Stimulated activated CD4-positive, alpha-beta T cell treated with anti-CD3 and anti-CD28 coated beads, Interleukin-15, amount 100 ng/mL, for 1 hour (primary cell): ENCODE measurements around the gene WFDC1.

Experiments
- DNase-seq, 2 donors: peaks; one replicate each; pipeline ENCODE4 v3.0.0-alpha.2; 2020; ENCODE audit warnings: low read depth in 1 of 2, low spot score in 1 of 2

Gene WFDC1

GRCh38 chr16:84302111-84302954, 7.7 kb downstream of the WFDC1 start:
- DNase-seq: no peak

GRCh38 chr16:84303023-84303422, 8.3 kb downstream of the WFDC1 start:
- DNase-seq: no peak

- DNase-seq: no peak
Observed at GRCh38 chr16:84303516-84303915, 8.8 kb downstream of the WFDC1 start.

- no peak for DNase-seq
Observed at GRCh38 chr16:84306564-84306963, 11.9 kb downstream of the WFDC1 start.

- no peak for DNase-seq
Observed at GRCh38 chr16:84307209-84307954, 12.7 kb downstream of the WFDC1 start.

- no peak for DNase-seq
Observed at GRCh38 chr16:84308120-84308519, 13.4 kb downstream of the WFDC1 start.

- no peak for DNase-seq
Observed at GRCh38 chr16:84310642-84311041, 16.0 kb downstream of the WFDC1 start.

GRCh38 chr16:84312783-84313382, 18.2 kb downstream of the WFDC1 start:
- no peak for DNase-seq

- no peak for DNase-seq
Observed at GRCh38 chr16:84313921-84314320, 19.2 kb downstream of the WFDC1 start.

- DNase-seq: no peak
Observed at GRCh38 chr16:84314373-84314772, 19.7 kb downstream of the WFDC1 start.

GRCh38 chr16:84314814-84315213, 20.1 kb downstream of the WFDC1 start:
- DNase-seq: no peak

GRCh38 chr16:84315422-84315821, 20.7 kb downstream of the WFDC1 start:
- DNase-seq: no peak

GRCh38 chr16:84318091-84318975, 23.7 kb downstream of the WFDC1 start:
- DNase-seq: no peak

GRCh38 chr16:84319146-84319760, 24.6 kb downstream of the WFDC1 start:
- no peak for DNase-seq

GRCh38 chr16:84320511-84320910, 25.8 kb downstream of the WFDC1 start:
- no peak for DNase-seq

GRCh38 chr16:84321932-84322331, 27.3 kb downstream of the WFDC1 start:
- DNase-seq: no peak

GRCh38 chr16:84322749-84323148, 28.1 kb downstream of the WFDC1 start:
- no peak for DNase-seq

- no peak for DNase-seq
Observed at GRCh38 chr16:84323606-84324005, 28.9 kb downstream of the WFDC1 start.

- DNase-seq: no peak
Observed at GRCh38 chr16:84324434-84325262, 30.0 kb downstream of the WFDC1 start.

GRCh38 chr16:84326545-84326944, 31.9 kb downstream of the WFDC1 start:
- no peak for DNase-seq
